GM12878 (cell line): Measurements from ENCODE around the gene PEX26. TPM values are rescaled to one million over a fixed set of nuclear protein-coding genes. Genes with fewer than 3 reads are reported as not detected.

Experiments used
- BACH1 ChIP-seq: fragments of 450-650 bp; IDR thresholded peaks from 2 replicates; pipeline ENCODE4 v1.6.1; 2017; ENCODE audit warnings: mild to moderate bottlenecking, borderline replicate concordance
- CEBPB ChIP-seq, 2 experiments: fragments of 150-350 bp in 1 of 2; IDR thresholded peaks; 2 replicates each; pipeline ENCODE4 v1.6.1; 2012 to 2014; ENCODE audit warnings: low read depth in 2 of 2, low read length in 2 of 2, borderline replicate concordance in 1 of 2, inconsistent platforms in 1 of 2
- CTCF ChIP-seq, 3 experiments: IDR thresholded peaks in 2 of 3; conservative IDR thresholded peaks in 1 of 3; 2 replicates each; pipeline ENCODE4 v1.5.1; 2011; ENCODE audit warnings: low read depth in 3 of 3, low read length in 3 of 3, mild to moderate bottlenecking in 3 of 3, control low read depth in 2 of 3, moderate library complexity in 2 of 3, inconsistent platforms in 1 of 3, mixed read lengths in 1 of 3; ENCODE audit not compliant: control insufficient read depth in 2 of 3, insufficient read depth in 1 of 3; ENCODE audit errors: extremely low read depth in 1 of 3
- IRF4 ChIP-seq: IDR thresholded peaks from 2 replicates; pipeline ENCODE4 v1.6.1; 2011; ENCODE audit warnings: low read depth, low read length
- KLF5 ChIP-seq: fragments of 450-650 bp; IDR thresholded peaks from 2 replicates; pipeline ENCODE4 v1.6.1; 2014; ENCODE audit warnings: mild to moderate bottlenecking; ENCODE audit not compliant: partially characterized antibody
- NR2C1 ChIP-seq: fragments of 450-650 bp; IDR thresholded peaks from 2 replicates; pipeline ENCODE4 v1.6.1; 2017; ENCODE audit warnings: antibody characterized with exemption, mild to moderate bottlenecking, moderate library complexity
- PBX3 ChIP-seq: IDR thresholded peaks from 2 replicates; pipeline ENCODE4 v1.6.1; 2011; ENCODE audit warnings: mild to moderate bottlenecking, low read depth, low read length, moderate library complexity; ENCODE audit not compliant: insufficient replicate concordance
- SMC3 ChIP-seq: IDR thresholded peaks from 2 replicates; pipeline ENCODE4 v1.6.1; 2011; ENCODE audit warnings: low read length, improper control_type of control experiment, borderline replicate concordance
- SREBF2 ChIP-seq: IDR thresholded peaks from 2 replicates; pipeline ENCODE4 v1.6.1; 2012; ENCODE audit warnings: mild to moderate bottlenecking, low read length
- STAT1 ChIP-seq: fragments of 450-650 bp; conservative IDR thresholded peaks from 2 replicates; pipeline ENCODE4 v1.6.1; 2014; ENCODE audit warnings: antibody characterized with exemption, mild to moderate bottlenecking
- ZNF274 ChIP-seq: IDR thresholded peaks from one replicate; pipeline ENCODE4 v1.8.0; 2011; ENCODE audit not compliant: insufficient read length, insufficient read depth
- ZNF687 ChIP-seq: fragments of 450-650 bp; IDR thresholded peaks from 2 replicates; pipeline ENCODE4 v1.6.1; 2017; ENCODE audit warnings: mild to moderate bottlenecking, moderate library complexity
- ZSCAN29 ChIP-seq: fragments of 450-650 bp; IDR thresholded peaks from 2 replicates; pipeline ENCODE4 v1.6.1; 2017; ENCODE audit warnings: mild to moderate bottlenecking, moderate library complexity
- polyA plus RNA-seq, 11 experiments: library from polyadenylated mRNA; depleted of rRNA in 4 of 11; unstranded in 6 of 11; stranded (reverse) in 5 of 11; fragments of >200 nt; fragmentation: Nextera tagmentation in 4 of 11; fragmentation: Illumina TruSeq in 1 of 11; extraction: Ambion mirVana in 4 of 11; extraction: Trizol in 1 of 11; gene quantifications; 1 replicate in 1 of 11; 2 replicates in 10 of 11; pipeline versions ENCODE4 v1.2.1 to v1.2.3, GENCODE V29; 2011 to 2016; ENCODE audit warnings: inconsistent platforms in 2 of 11, missing spikeins in 2 of 11, low read depth in 1 of 11
- total RNA-seq, 4 experiments: library from RNA; depleted of rRNA in 3 of 4; stranded (reverse); fragments of >200 nt in 3 of 4; fragmentation: Illumina TruSeq in 1 of 4; extraction: Trizol in 1 of 4; gene quantifications; 2 replicates each; pipeline versions ENCODE4 v1.2.1 to v1.2.3, GENCODE V29; 2013 to 2021

The PEX26 gene
- total and polyA plus RNA-seq, 10 of the 15 experiments (the other 5 are each of a cell fraction or from before 2014, with no cell fraction given) = 0.79 to 50.8 (median 22.4) TPM

- TF ChIP-seq PBX3 (peak; percentile 57), KLF5 (no peak), IRF4 (peak; percentile 79), ZSCAN29 (no peak), NR2C1 (no peak; the same call in 1 of the 2 replicates), STAT1 (no peak), SMC3 (no peak), ZNF687 (no peak), ZNF274 (no peak), CTCF (IDR thresholded peaks at IDR 0.05 in 2 of 3, conservative IDR thresholded peaks at IDR 0.05 in 1 of 3; ENCODE audit: control insufficient read depth in 2 of 3, extremely low read depth in 1 of 3, insufficient read depth in 1 of 3, low read depth in 3 of 3, low read length in 3 of 3) (no peak), CEBPB (IDR thresholded peaks at IDR 0.05; ENCODE audit: borderline replicate concordance in 1 of 2, low read depth in 2 of 2, low read length in 2 of 2) (no peak), BACH1 (peak; percentile 89; the same call in 1 of the 2 replicates), SREBF2 (no peak)
Measured at GRCh38 chr22:18056807-18057474, 20.8 kb upstream of the PEX26 start (continued).
